Activated CD4-positive, CD25-positive, alpha-beta regulatory T cell treated with anti-CD3 and anti-CD28 coated beads, Interleukin-2, amount 50 U/mL, for 24 hours (primary cell): ENCODE results near the gene PRKCE.
A peak's percentile ranks its signal among the peaks of the same experiment; 100 is the strongest.

ENCODE experiments used
- ATAC-seq, 2 donors: fragments of 150-1000 bp; cut with Tn5 transposase; one replicate each; pipeline ENCODE4 v1.10.0; 2021; ENCODE audit warnings: mild to moderate bottlenecking in 1 of 2, moderate library complexity in 1 of 2

PRKCE gene

GRCh38 chr2:46135228-46135855 lies 483.9 kb downstream of the PRKCE start:
- no peak for ATAC-seq

DNA sequence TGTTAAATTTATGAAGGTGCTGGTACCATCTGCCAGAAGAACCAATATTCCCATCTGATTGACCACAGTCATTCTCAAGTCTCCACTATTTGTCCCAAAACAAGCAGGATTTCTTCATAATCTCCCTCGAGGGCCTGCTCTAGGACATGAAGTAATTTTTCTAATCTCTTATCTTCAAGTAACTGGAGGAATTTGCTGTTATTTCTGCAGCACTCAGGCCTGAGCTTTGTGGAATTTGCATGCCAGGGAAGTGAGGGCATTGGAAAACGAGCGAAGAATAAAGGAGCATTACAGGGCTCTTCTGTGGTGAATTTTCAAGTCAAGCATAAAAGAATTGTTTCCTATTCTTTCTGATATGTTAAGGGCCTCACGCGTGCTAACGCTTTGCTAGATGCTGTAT lies 484.5 kb downstream of the PRKCE start:
- no peak for ATAC-seq

- ATAC-seq: no peak
These were observed 485.0 kb downstream of the PRKCE start for GRCh38 chr2:46136481-46136880.

DNA sequence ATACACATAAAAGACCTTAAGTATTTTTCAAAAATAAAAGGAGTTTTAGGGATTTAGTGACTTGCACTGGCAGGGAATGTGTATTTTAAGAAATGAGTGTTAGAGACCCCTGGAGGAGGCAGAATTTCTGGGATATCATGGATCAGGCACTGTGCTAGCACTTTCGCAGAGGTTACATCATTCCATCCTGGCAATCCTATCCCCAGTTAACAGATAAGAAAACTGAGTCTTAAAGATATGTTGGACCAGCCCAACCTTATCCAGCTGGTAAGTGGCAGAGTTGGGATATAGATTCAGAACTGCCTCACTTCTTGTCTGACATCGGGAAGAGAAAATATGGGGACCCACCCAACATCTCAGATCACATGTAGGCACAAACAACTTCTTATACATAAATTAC lies 485.5 kb downstream of the PRKCE start:
- ATAC-seq: no peak

DNA sequence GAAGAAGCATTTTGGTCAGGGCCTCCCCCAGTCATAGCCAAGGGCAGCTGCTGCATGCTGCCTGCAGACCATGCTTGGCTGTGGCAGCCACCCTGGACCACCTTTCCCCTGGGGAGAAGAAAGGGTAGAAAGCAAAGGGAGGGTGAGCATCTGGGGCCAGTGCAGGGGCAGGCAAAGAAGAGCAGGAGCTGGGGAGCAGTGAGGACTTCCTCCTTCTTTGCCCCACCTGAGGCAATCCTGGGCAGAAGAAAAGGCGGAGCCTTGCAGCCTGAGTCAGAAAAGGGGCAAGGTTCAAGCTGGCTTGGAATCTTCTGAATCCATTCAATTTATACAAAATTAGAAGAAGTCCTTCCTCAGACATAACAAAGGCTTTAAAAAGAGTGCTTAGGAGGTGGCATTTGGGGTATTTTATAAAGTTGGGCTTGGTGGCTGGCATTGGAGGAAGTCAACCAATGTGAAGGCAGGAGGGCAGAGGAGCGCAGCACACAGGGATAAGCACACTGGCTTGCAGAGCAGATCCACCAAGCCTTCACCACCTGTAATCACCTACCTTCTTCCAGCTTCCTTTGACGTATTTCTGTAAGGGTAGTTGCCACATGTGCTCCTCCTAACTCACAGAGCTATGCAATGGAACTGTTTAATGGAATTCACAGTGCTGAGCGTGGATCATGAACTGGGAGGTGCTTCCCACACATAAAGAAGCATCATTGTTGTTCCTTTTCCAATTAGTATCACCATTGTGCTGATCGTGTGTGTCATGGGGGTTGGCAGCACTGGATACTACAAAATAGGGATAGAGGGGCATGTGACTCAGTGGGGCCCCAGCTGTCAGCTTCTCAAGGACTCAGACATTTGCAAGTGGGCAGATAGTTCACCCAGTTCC lies 491.3 kb downstream of the PRKCE start:
- ATAC-seq: no peak

DNA sequence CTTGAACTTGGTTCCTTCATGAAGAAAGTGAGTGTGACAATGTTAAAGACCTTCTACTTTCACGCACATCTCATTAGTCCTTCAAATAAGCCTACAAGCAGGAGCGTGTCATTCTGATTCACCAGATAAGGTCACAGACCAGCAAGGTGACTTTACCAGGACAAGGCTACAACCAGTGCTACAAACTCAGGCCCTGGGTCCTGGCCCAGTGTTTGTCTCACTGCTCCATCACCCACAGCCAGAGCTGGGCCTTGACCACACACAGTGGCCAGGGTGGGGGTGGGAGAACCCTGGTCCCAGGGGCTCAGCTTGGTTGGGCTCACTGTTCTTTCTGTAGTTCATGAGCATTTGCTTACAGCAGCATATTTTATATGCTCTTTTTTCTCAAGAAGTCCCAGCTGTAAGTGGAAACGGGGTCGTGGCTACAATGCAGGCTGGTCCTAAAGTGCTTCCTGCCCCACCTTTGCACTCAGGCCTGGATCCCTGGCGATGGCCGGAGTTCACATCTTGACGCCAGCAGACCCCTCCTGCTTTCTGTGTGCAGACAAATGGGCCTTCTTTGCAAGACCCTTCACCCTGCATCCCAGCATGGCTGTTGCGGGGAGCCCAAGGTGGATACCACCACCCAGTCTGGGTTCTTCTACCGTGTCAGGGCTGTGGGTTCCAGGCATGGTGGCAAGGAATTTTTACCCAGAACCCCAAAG lies 492.1 kb downstream of the PRKCE start:
- ATAC-seq: no peak

DNA sequence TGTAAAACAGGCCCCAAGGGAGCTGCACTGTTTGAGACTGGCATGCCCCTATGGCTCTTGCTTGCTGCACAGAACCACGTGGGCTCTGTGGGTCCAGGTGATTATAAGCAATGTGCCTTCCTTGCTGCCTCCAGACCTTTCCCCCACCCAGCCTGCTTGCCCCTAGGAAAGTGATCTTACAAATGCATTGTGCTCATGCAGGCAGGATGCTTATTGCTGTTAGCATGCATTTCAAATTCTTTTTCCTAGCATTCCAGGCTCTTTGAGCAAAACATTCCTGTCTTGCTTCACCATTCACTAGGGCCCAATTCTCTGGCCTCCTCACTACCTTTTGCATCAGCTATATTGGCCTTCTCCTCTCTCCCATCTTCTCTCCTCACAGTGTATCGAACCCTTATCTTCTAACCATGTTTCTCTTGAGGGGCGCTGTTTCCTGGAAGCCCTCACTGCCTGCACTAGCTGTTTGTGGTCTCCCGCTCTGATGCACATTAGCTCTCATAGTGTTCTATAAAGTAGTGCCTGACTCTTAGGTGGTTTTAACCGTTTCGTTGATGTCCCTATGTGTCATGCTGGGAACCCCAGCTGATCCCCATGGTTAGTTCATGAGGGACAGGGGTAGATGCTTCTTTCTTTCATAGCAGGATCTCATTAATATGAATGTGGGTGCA lies 492.8 kb downstream of the PRKCE start:
- ATAC-seq: no peak

DNA sequence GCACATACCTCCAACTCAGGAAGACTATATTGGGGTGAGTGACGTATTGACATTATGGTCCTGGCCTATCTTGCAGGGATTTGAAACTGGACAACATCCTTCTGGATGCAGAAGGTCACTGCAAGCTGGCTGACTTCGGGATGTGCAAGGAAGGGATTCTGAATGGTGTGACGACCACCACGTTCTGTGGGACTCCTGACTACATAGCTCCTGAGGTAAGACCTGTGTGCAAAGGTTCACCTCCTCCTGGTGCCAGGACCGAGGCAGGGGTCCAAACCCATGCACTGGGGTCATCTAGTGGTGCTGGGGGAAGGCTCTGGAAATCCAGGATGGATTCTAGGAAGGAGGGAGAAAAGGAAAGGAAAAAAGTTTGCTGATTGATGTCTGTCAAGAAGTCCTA lies 493.5 kb downstream of the PRKCE start:
- no peak for ATAC-seq

GRCh38 chr2:46145840-46146239 lies 494.4 kb downstream of the PRKCE start:
- no peak for ATAC-seq

GRCh38 chr2:46146866-46147502 lies 495.5 kb downstream of the PRKCE start:
- ATAC-seq: no peak

- no peak for ATAC-seq
These were observed 496.3 kb downstream of the PRKCE start for GRCh38 chr2:46147626-46148368.

DNA sequence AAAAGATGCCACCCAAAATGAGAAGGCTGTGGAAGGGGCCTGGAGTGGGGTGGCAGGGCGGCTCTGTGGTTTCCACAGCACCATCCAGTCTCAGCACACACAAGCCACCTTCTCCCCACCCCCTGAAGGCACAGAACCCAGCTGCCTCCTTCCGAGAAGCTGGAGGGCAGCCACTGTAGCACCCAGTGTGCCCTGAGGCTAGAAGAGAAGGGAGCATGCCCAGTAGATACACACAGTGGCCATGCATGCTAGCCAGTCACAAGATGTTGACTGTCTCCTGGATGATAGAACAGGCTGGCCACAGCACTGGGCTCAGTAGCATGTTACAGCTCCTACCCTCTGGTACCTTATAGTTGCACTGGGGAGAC lies 496.9 kb downstream of the PRKCE start:
- no peak for ATAC-seq

- no peak for ATAC-seq
These were observed 499.0 kb downstream of the PRKCE start for GRCh38 chr2:46150445-46150955.

- peak in 1 of 2 donors; percentile 33 for ATAC-seq
These were observed 500.1 kb downstream of the PRKCE start for GRCh38 chr2:46151577-46151976.

- no peak for ATAC-seq
These were observed 502.7 kb downstream of the PRKCE start for GRCh38 chr2:46153996-46154753.

DNA sequence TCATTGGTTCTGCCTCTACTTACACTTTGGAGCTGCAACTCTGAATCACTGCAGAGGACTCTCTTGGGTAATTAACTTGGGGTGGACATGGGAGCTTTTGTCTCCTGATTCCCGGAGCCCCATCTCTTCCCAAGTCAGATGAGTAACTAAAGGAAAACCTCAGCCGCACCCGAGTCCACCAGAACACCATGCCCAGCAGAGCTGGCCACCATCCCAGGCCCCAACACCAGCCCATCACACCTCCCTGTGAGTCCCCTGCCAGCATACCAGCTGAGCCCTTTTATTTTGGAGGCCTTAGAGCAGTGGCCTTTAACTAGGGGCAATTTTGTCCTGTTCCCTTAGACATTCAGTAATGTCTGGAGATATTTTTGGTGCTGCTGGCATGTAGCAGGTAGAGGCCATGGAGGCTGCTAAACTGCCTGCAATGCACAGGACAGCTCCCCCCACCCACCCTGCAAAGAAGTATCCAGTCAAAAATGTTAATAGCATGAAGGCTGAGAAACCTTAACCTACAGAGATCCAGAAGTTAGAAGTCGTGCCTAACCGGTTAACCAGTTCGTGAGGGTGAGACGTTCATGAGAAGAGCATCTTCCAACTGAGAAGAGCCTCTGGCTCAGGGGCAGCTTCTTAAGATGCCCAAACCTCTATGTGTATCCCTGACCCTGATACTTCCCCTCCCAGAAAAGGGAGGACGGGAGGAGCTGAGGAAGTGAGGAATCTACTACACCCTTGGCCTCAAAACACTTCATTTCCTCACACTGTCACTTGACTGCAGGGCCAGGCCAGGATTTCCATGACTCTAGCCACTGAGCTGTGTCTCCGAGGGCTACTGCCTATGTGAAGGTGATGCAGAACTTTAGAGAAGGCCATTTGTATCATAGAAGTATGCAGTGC lies 505.8 kb downstream of the PRKCE start:
- ATAC-seq: no peak

- ATAC-seq: no peak
These were observed 506.5 kb downstream of the PRKCE start for GRCh38 chr2:46157966-46158310.

- ATAC-seq: no peak
These were observed 507.2 kb downstream of the PRKCE start for GRCh38 chr2:46158661-46159060.

DNA sequence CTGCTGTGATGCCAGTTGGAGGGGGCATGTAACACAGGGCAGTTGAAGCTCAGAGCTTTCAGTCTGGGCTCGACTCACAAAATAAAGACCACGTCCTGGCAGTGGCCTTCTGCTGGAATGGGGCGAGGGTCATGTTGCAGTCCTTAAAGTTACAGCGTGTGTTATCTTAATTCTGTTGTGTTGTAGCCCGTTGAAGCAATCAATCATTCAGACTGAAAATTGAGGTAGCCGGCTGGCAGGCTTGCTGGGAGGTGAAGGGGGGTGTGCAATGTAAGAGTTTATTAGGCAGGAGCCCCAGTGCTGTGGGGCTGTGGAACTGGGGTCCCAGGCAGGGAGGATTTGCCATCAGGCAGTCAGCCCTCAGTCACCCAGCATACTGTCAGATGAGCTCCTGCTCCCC lies 508.9 kb downstream of the PRKCE start:
- no peak for ATAC-seq

DNA sequence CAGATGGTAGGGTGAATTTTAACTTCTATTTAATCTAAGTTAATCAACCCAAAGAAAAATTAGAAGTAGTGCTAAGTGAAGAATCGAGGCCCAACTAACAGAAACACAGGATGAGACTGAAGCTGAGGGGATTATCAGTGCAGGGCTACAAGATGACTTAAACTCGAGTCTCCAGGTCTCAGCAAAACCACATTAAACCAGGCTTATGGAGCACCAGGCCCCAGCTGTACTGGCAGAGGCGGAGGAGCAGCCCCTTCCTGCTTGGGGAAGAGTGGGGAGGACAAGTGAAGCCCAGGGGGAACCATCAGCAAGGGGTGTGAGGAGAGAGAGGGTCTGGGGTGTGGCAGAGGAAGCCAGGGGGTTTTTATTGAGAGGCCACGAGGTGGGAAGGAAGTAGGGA lies 509.8 kb downstream of the PRKCE start:
- ATAC-seq: no peak
